HUES64 (cell line): Measurements from ENCODE around the gene BYSL.

Source experiments
- H3K27ac ChIP-seq: 2 replicates; pipeline ENCODE4 v1.7.0; 2013; ENCODE audit warnings: low read depth, low read length, inconsistent platforms
- H3K27me3 ChIP-seq: 2 replicates; pipeline ENCODE4 v1.6.1; 2013; ENCODE audit warnings: mild to moderate bottlenecking, low read length; ENCODE audit not compliant: insufficient read depth
- H3K36me3 ChIP-seq: 2 replicates; pipeline ENCODE4 v1.6.1; 2013; ENCODE audit warnings: mild to moderate bottlenecking, low read length; ENCODE audit not compliant: insufficient read depth
- H3K4me1 ChIP-seq: 2 replicates; pipeline ENCODE4 v1.6.1; 2013; ENCODE audit warnings: mild to moderate bottlenecking, low read length, moderate library complexity; ENCODE audit not compliant: insufficient read depth
- H3K4me3 ChIP-seq: 2 replicates; pipeline ENCODE4 v1.5.1; 2013; ENCODE audit warnings: mild to moderate bottlenecking, low read length, moderate library complexity
- H3K9ac ChIP-seq: 2 replicates; pipeline ENCODE4 v1.6.1; 2013; ENCODE audit warnings: mild to moderate bottlenecking, low read depth, low read length
- H3K9me3 ChIP-seq: 2 replicates; pipeline ENCODE4 v1.6.1; 2013; ENCODE audit warnings: low read depth, low read length; ENCODE audit not compliant: insufficient read depth
- WGBS: fragments of 150-250, 120-280 bp; methylation state at CpG from one replicate; pipeline ENCODE4 v1.1.7; 2013; ENCODE audit warnings: missing lambda C conversion rate; 5-methylcytosine and 5-hydroxymethylcytosine counted together

The BYSL gene

DNA sequence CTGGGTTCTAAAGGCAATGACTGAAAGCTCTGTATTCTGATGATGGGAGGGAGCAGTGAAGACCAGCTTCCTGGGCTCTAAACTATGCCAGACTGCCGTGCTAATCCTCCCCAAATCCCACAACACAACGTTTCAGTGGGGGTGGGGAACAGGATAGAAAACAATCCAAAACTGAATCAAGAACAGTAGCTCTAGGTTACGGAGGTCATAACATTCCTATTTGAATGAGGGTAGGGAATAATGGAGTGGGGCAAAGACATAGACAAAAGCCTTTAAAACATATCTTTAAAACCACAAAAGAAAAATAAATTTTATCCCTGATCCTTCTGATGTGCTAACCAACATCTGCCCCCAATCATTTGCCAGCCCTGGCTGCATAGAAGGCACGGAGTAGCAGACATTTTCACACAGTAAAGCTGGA is 34.0 kb upstream of the BYSL start:
- 73% methylated on average over 2 of the region's 4 CpGs for WGBS
- Histone ChIP-seq H3K9ac (no peak overlapping the region), H3K4me3 (no peak overlapping the region; the same call in 1 of the 2 replicates), H3K27ac (0 out of 2 replicates have a peak overlapping the region, but pooled peaks have one; percentile 19), H3K4me1 (peaks cover 13% of the 10 kb centered on the region), H3K36me3 (0 out of 2 replicates have a peak, but pooled peaks cover 4% of the 10 kb centered on the region), H3K9me3 (no peaks in the 10 kb centered on the region), H3K27me3 (no peaks in the 10 kb centered on the region)

DNA sequence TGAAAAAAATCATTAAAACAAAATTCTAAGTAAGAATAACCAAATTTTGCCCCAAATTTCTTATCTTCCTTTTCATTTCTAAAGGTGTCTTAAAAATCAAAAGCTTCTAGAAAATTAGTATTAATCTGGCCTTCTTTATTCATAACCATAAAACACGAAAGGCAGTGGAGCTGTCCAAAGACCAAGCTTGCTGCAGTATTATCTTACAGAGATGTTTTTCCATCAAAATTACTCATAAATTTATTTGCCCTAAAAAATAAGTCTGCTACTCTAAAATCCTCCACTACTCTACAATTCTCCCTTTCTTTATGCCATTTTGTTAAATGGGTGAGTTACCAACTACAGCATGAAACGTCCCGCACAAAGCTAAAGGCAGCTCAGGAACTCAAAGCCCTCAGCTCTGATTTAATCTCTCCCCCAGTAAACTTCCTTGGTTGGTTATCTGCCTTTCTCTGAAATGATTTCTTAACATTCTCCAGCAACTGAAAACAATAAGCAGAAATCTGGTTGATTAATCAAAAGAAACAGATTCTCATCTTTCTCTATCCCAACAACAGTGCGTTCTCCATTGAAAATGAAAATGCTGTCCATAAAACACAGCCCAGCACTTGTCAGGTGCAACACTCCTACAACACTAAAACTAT is 28.3 kb upstream of the BYSL start:
- 72% methylated on average over 4 of the region's 4 CpGs for WGBS
- H3K27ac ChIP-seq, result no peak overlapping the region

DNA sequence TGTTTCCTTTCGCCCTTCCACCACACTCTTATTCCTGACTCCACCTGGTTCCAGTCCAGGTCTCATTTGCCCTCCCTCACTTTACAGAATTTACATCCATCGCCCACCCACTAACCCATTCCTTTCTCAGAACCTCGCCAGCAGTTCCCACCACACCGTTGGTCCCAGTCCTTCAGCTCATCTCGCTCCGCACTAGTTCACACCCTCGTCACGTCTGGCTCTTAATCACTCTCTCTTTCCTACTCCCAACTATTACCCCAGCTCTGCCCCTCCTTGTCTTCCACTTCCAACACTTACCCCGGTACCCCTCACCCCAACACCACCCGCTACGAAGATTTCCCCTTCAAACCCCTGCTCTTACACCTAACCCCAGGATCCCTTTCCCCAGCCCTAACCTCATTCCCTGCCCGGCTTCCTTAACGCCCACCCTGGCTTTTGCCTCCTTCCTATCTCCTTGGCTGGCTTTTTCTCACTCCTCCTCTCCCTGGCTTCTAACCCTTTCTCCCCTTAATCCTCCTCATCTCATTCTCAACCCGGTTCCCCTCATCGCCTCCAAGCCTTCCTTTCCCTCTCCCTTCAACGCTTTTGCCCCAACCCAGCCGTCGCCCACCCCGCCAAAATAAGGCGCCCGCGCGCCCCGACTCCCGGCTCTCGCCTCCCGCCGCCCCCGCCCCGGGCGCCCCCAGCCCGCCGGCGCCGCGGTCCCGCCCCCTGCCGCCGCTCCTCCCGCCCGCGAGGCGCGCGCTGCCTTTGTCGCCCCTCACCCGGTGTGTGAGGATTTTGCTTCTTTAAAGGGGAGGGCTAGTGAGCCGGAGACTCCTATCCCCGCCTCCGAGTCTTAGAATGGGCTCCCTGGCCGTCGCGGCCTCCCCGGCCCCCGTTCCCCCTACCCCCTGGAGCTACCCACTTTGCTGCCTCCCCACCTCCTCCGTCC is 26.7 kb upstream of the BYSL start:
- Histone ChIP-seq H3K9me3 (no peaks in the 10 kb centered on the region), H3K27me3 (no peaks in the 10 kb centered on the region), H3K9ac (peak overlapping the region; percentile 74), H3K4me3 (peak overlapping the region; percentile 75), H3K36me3 (peaks cover 5% of the 10 kb centered on the region; the same call in 1 of the 2 replicates), H3K4me1 (peaks cover 20% of the 10 kb centered on the region), H3K27ac (peak overlapping the region; percentile 67; the same call in 1 of the 2 replicates)
- under 1% methylated on average over 48 of the region's 56 CpGs for WGBS

More for the DNA sequence above, 28.3 kb upstream of the BYSL start:
- Histone ChIP-seq H3K9ac (no peak overlapping the region), H3K4me3 (peak overlapping the region; percentile 75), H3K9me3 (no peaks in the 10 kb centered on the region), H3K4me1 (peaks cover 21% of the 10 kb centered on the region), H3K36me3 (no peaks in the 10 kb centered on the region), H3K27me3 (no peaks in the 10 kb centered on the region)

DNA sequence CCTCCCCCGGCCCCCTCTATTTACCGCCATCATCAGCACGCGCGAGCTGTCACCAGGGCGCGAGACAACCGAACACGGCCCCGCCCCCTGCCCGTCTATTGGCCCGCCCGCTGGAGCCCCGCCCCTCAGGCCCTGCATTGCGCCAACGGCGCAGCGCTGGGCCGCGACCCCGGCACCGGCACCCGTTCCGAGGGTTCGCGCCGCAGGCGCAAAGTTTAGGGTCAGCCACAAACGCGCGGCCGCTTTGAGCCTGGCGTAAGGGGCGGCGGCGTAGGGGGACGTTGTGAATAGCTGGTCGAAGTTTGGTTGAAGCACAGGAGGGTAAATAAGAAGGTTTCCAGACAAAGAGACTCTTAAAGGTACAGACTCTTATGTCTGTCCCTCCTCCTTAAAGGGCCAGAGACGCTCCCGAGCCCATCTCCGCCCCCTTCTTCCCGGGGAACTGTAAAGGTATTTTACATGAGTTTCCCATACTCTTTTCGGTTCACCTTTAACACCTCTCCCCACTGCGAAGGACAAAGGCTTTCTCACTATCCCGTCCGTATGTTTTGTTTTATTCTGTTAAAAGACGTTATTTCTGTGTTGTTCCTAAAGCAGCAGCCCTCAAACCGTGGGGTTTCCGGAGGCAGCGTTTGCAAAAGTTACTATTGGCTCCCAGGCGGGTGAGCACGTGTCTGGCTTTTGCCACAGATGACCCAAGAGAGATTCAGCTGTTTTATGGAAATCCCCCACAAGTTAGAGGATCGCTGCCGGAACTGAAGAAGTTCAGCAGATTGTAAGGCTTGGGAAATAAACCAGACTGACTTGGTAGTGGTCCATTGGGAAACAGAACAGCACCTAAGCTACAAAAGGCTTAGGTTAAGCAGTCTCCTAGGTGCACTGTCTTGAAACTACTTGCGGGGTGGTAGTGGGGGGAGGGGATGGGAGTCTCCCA is 25.7 kb upstream of the BYSL start, which contains the start of gene USP49:
Gene USP49, minus strand, starts transcription at position 76 of the 934 bp plus-strand sequence. CDS start 88,392 bp downstream, outside the sequence.
- H3K27ac ChIP-seq, result peak within 1 kb of the TSS; percentile 84
- peaks cover 20% of the 10 kb centered on the region for H3K4me1 ChIP-seq
- H3K9ac ChIP-seq, result peak within 1 kb of the TSS; percentile 83
- peak within 1 kb of the TSS; percentile 75 for H3K4me3 ChIP-seq
- no peaks in the 10 kb centered on the region for H3K27me3 ChIP-seq
- peaks cover 5% of the 10 kb centered on the region; the same call in 1 of the 2 replicates for H3K36me3 ChIP-seq
- H3K9me3 ChIP-seq, result no peaks in the 10 kb centered on the region
- WGBS, result under 1% methylated on average over 54 of the region's 55 CpGs

DNA sequence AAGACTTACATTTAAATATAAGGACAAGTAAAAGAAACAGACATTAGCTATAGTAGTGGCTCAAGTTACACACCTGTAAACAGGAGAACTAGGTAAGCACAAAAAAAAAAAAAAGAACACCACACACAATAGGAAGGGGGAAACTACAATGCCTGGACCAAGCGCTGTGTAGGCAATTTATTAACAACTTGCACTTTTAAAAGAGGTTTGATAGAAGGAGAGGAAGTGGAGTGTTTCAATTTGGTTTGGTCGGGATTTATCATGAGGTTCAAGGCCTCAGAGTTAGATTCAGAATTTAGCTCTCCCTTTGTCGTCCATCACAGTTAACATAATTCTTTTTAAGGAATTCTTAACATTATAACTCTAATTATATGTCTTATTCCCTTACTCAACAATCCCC is 25.0 kb upstream of the BYSL start:
- H3K36me3 ChIP-seq, result peaks cover 8% of the 10 kb centered on the region; the same call in 1 of the 2 replicates

GRCh38 chr6:41900861-41901260 is 20.4 kb upstream of the BYSL start:
- H3K36me3 ChIP-seq, result peaks cover 27% of the 10 kb centered on the region
- no peaks in the 10 kb centered on the region for H3K9me3 ChIP-seq
- H3K27me3 ChIP-seq, result no peaks in the 10 kb centered on the region
- H3K27ac ChIP-seq, result no peak overlapping the region
- 86% methylated on average over 1 of the region's 1 CpG for WGBS
- no peak overlapping the region for H3K4me3 ChIP-seq
- no peak overlapping the region for H3K9ac ChIP-seq
- peaks cover 4% of the 10 kb centered on the region; the same call in 1 of the 2 replicates for H3K4me1 ChIP-seq

More for the DNA sequence above, 25.0 kb upstream of the BYSL start:
- WGBS, result 61% methylated on average over 2 of the region's 3 CpGs
- Histone ChIP-seq H3K27me3 (no peaks in the 10 kb centered on the region), H3K4me3 (peak overlapping the region; percentile 75), H3K27ac (peak overlapping the region; percentile 84), H3K9me3 (no peaks in the 10 kb centered on the region), H3K9ac (peak overlapping the region; percentile 83), H3K4me1 (peaks cover 20% of the 10 kb centered on the region)

DNA sequence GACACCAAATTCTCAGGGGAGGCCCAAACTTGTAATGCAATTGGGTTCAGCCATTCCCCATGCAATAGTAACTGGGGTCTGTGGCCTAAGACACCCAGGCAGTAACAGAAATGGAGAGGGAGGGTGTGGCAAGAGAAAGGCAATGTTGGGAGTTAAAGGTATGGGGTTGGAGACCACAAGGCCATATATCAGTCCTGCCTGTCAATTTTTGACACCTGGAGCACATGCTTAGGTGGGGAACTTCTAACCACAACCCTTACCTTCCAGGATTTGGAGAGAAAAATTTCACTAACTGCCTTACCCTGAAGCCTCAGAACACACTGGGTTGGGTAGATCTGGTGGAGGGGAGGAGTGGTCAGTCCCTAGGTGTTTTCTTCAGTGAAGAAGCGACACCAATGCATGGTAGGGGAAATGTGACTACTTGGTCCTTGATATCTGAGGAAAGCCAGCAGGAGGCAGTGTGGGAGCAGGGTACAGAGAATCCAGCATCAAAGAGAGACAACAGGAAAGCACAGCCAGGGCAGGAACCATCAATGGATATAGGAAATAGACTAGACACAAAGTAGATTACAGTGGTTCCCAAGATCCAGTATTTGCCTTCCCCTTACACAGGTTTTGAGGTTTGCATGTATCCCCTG is 19.3 kb upstream of the BYSL start:
- Histone ChIP-seq H3K9me3 (no peaks in the 10 kb centered on the region), H3K36me3 (peaks cover 38% of the 10 kb centered on the region), H3K27ac (no peak overlapping the region), H3K4me1 (no peaks in the 10 kb centered on the region), H3K4me3 (no peak overlapping the region), H3K9ac (no peak overlapping the region), H3K27me3 (no peaks in the 10 kb centered on the region)
- WGBS, result 92% methylated on average over 1 of the region's 1 CpG

- Histone ChIP-seq H3K9ac (no peak overlapping the region), H3K27ac (no peak overlapping the region), H3K4me1 (no peaks in the 10 kb centered on the region), H3K36me3 (peaks cover 74% of the 10 kb centered on the region), H3K4me3 (no peak overlapping the region), H3K27me3 (no peaks in the 10 kb centered on the region), H3K9me3 (no peaks in the 10 kb centered on the region)
- WGBS, result no CpG with 5 or more reads among the region's 1 CpG
Observed at GRCh38 chr6:41909727-41910126, 11.6 kb upstream of the BYSL start.

GRCh38 chr6:41914343-41914742 is 7.0 kb upstream of the BYSL start:
- Histone ChIP-seq H3K27me3 (no peaks in the 10 kb centered on the region), H3K36me3 (peaks cover 47% of the 10 kb centered on the region), H3K4me3 (no peak overlapping the region), H3K9ac (no peak overlapping the region), H3K4me1 (no peaks in the 10 kb centered on the region), H3K27ac (no peak overlapping the region), H3K9me3 (no peaks in the 10 kb centered on the region)
- 95% methylated on average over 2 of the region's 2 CpGs for WGBS

GRCh38 chr6:41914869-41915530 is 6.3 kb upstream of the BYSL start:
- peaks cover 43% of the 10 kb centered on the region for H3K36me3 ChIP-seq
- peaks cover 1% of the 10 kb centered on the region for H3K4me1 ChIP-seq
- no peak overlapping the region for H3K4me3 ChIP-seq
- H3K9ac ChIP-seq, result no peak overlapping the region
- WGBS, result 98% methylated on average over 4 of the region's 4 CpGs
- H3K9me3 ChIP-seq, result no peaks in the 10 kb centered on the region
- no peak overlapping the region for H3K27ac ChIP-seq
- no peaks in the 10 kb centered on the region for H3K27me3 ChIP-seq
